GM08714 (cell line): Measurements from ENCODE around the gene HEMK1.

Experiments used
- H3K4me3 ChIP-seq: fragments of 200-500 bp; sonication (Bioruptor generic); 2 replicates; pipeline ENCODE4 v1.5.1; 2014; ENCODE audit warnings: mild to moderate bottlenecking, low read length, inconsistent platforms
- ZNF274 ChIP-seq: IDR thresholded peaks from 2 replicates; pipeline ENCODE4 v1.6.1; 2012; ENCODE audit warnings: mild to moderate bottlenecking, low read depth, low read length

Gene HEMK1

DNA sequence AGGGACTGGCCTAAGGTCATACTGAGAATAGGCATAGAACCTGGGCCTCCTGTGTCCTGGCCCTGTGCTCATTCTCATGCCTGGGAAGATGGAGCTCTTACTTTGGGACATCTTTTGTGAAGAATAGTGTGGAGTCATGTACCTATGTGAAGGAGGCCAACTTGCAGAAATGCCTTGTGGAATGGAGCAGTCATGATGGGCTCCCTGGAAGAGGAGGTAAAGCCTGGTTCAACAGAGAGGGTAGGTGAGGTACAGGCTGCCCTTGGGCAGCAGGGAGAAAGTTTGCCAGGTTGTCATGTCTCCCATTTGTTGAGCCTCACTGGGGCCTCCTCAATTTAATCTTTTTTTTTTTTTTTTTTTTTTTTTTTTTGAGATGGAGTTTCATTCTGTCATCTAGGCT lies 65.7 kb downstream of the HEMK1 start:
- TF ChIP-seq ZNF274 = no peak
- no peak overlapping the region for H3K4me3 ChIP-seq

DNA sequence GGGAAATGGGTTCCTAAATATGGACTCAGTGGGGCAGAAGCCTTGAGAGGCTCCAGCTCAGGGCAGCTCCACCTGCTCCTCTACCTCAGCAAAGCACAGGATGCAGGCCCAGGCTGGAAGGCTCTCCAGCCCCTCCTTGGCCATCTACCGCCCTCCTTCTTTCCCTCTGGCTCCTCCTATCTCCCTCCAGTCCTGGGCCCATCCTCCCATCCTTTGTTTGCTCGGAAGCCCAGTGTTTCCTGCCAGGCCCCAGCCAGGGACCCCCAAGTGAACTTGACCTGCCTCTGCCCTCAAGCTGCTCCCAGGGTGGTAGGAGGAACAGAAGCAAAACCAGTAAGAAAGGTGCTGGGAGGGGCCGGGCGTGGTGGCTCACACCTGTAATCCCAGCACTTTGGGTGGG lies 67.7 kb downstream of the HEMK1 start:
- no peak for TF ChIP-seq ZNF274
- H3K4me3 ChIP-seq = no peak overlapping the region

DNA sequence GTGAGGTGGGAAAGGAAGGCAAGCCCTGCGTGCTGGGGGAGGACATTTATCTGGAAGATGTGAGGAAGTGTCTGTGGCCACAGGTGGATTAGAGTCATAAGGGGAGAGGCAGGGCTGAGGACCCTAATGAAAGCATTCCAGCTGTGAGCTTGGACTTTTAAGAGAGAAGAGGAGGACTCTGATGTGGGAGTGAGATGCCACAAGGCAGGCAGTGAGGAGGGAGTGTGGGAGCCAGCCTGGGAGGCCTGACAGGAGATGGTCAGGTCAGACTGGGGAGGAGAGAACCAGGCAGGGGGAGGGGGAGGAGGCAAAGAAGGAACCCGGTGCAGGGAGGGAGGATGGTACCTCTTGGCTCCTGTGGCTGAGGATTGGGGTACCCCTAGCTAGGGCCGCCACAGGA lies 68.6 kb downstream of the HEMK1 start:
- no peak for TF ChIP-seq ZNF274
- H3K4me3 ChIP-seq = no peak overlapping the region

DNA sequence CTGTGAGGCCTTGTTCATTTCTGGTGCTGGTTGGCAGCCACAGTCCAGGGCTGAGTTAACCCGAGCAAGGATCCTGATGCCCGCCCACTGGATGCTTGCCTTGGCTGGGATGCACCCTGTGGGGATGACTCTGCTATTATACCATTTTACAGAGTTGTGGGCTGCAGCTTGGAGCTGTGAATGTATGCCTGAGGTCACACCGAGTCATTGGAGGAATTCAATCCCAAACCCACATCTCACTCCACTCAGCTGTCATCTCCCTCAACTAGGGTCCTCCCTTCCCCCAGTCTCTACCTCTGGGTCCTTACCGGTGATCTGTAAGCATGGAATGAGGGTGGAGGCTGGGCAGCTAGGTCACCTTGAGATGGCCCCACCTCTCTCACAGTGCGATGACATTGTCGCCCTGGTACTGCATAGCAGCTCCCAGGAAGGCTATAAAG lies 69.8 kb downstream of the HEMK1 start:
- TF ChIP-seq ZNF274 = no peak
- no peak overlapping the region for H3K4me3 ChIP-seq

DNA sequence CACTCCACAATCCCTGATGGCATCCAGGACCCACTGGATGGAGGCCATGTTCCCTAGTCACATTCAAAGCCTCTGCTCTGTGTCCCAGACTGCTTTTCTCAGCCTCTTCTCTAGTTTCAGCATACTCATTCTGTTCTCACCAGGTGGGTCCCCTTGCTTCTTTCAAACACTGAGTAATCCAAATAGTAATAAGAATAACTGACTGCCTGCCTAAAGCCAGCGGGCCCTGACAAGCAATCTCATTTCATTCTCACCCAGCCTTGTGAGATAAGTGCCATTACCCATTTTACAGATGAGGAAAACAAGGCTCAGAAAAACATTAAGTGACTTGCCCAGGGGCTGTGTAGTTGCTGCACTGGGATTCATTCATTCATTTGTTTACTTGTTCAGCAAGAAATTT lies 73.1 kb downstream of the HEMK1 start:
- TF ChIP-seq ZNF274 = no peak
- H3K4me3 ChIP-seq = no peak overlapping the region

DNA sequence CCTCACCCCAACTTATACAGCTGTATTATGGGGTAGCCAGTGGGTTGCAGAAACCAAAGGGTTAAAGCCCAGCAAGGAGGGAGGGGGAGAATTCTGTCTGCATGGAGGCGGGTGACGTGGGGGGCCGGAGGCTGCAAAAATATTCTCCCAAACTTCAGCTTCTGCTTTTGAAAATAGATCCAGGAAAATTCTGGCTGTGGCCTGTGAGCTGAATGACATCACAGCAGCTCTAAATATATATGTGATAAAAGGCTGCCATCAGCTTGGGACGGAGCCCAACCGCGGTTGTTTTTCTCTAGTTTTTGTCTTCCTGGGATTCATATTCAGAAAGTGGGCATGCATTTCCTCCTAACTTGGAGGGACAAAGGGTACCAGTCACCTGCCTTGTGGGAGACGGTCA lies 75.2 kb downstream of the HEMK1 start:
- no peak overlapping the region for H3K4me3 ChIP-seq
- TF ChIP-seq ZNF274 = no peak

DNA sequence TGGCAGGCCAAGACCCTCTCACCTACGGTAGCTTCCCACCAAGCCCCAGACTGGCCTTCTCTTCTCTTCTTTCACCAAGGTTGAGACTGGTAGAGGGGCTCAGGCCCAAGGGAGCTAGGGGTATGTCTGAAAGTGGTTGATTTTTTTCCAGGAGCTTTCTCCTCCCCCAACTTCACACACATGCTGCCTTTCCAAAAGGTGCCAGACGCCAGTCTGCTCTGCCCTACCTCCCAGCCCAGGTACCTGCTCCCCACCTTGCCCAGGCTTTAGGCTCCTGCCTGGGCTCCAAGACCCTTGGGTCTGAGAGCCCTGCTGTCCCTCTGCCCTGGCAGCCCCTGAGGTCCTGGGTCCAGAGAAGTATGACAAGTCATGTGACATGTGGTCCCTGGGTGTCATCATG lies 76.1 kb downstream of the HEMK1 start:
- no peak for TF ChIP-seq ZNF274
- no peak overlapping the region for H3K4me3 ChIP-seq
